H9 (cell line): ENCODE results near the gene GOLGA8T. TPM values are rescaled to one million over a fixed set of nuclear protein-coding genes. Genes with fewer than 3 reads are reported as not detected.
"Not testable (repeated sequence)": the region's sequence is repeated elsewhere in the genome, so short reads cannot be mapped to it uniquely, and the experiment has no call there.

ENCODE experiments used
- DNase-seq: peaks from one replicate; pipeline ENCODE4 v3.0.0-alpha.2; 2017
- H2AFZ ChIP-seq: one replicate; pipeline ENCODE4 v1.6.1; 2013; ENCODE audit warnings: mild to moderate bottlenecking, low read length, control low read depth, moderate library complexity
- H2AK5ac ChIP-seq: 2 replicates; pipeline ENCODE4 v1.6.1; 2013; ENCODE audit warnings: low read length, control low read depth, mixed read lengths; ENCODE audit not compliant: insufficient read length
- H2BK120ac ChIP-seq: one replicate; pipeline ENCODE4 v1.6.1; 2013; ENCODE audit warnings: low read depth, mild to moderate bottlenecking, low read length, control low read depth, inconsistent platforms; ENCODE audit not compliant: poor library complexity, severe bottlenecking
- H2BK12ac ChIP-seq: 2 replicates; pipeline ENCODE4 v1.6.1; 2013; ENCODE audit warnings: low read length, control low read depth, mixed read lengths, low read depth; ENCODE audit not compliant: insufficient read length
- H2BK15ac ChIP-seq: 2 replicates; pipeline ENCODE4 v1.6.1; 2013; ENCODE audit warnings: low read depth, low read length, control low read depth
- H2BK20ac ChIP-seq: one replicate; pipeline ENCODE4 v1.6.1; 2013; ENCODE audit warnings: low read depth, mild to moderate bottlenecking, low read length, control low read depth, inconsistent platforms; ENCODE audit not compliant: poor library complexity, severe bottlenecking
- H2BK5ac ChIP-seq: 2 replicates; pipeline ENCODE4 v1.6.1; 2013; ENCODE audit warnings: low read length, control low read depth, mixed read lengths; ENCODE audit not compliant: insufficient read length
- H3K14ac ChIP-seq: 2 replicates; pipeline ENCODE4 v1.6.1; 2013; ENCODE audit warnings: low read length, control low read depth; ENCODE audit not compliant: insufficient read depth
- H3K18ac ChIP-seq: 2 replicates; pipeline ENCODE4 v1.6.1; 2013; ENCODE audit warnings: low read depth, mild to moderate bottlenecking, mixed read lengths, low read length, control low read depth; ENCODE audit not compliant: insufficient read length
- H3K23ac ChIP-seq: 2 replicates; pipeline ENCODE4 v1.6.1; 2013; ENCODE audit warnings: low read length, control low read depth, mixed read lengths, low read depth; ENCODE audit not compliant: insufficient read length
- H3K23me2 ChIP-seq: 2 replicates; pipeline ENCODE4 v1.6.1; 2013; ENCODE audit warnings: low read depth, mild to moderate bottlenecking, mixed read lengths, low read length, control low read depth; ENCODE audit not compliant: insufficient read length, poor library complexity, severe bottlenecking
- H3K27ac ChIP-seq: 2 replicates; pipeline ENCODE4 v1.5.1; 2013; ENCODE audit warnings: low read length, control low read depth, mixed read lengths, low read depth; ENCODE audit not compliant: insufficient read length
- H3K27me3 ChIP-seq: 2 replicates; pipeline ENCODE4 v1.6.1; 2013; ENCODE audit warnings: low read length, control low read depth, inconsistent platforms; ENCODE audit not compliant: insufficient read depth
- H3K4ac ChIP-seq: 2 replicates; pipeline ENCODE4 v1.6.1; 2013; ENCODE audit warnings: low read depth, mild to moderate bottlenecking, control low read depth, inconsistent platforms, low read length, moderate library complexity
- H3K4me1 ChIP-seq: 2 replicates; pipeline ENCODE4 v1.6.1; 2013; ENCODE audit warnings: low read length, control low read depth, inconsistent platforms; ENCODE audit not compliant: insufficient read depth
- H3K4me2 ChIP-seq: 2 replicates; pipeline ENCODE4 v1.6.1; 2013; ENCODE audit warnings: low read length, control low read depth, mixed read lengths; ENCODE audit not compliant: insufficient read length, insufficient read depth
- H3K56ac ChIP-seq: 2 replicates; pipeline ENCODE4 v1.6.1; 2013; ENCODE audit warnings: low read depth, mild to moderate bottlenecking, mixed read lengths, low read length, control low read depth; ENCODE audit not compliant: insufficient read length
- H3K79me1 ChIP-seq: 2 replicates; pipeline ENCODE4 v1.6.1; 2013; ENCODE audit warnings: low read depth, mild to moderate bottlenecking, moderate library complexity, low read length, control low read depth, inconsistent platforms; ENCODE audit not compliant: insufficient read depth, poor library complexity, severe bottlenecking
- H3K79me2 ChIP-seq: 2 replicates; pipeline ENCODE4 v1.6.1; 2013; ENCODE audit warnings: low read length, control low read depth, inconsistent platforms; ENCODE audit not compliant: insufficient read depth
- H3K9ac ChIP-seq: 2 replicates; pipeline ENCODE4 v1.6.1; 2013; ENCODE audit warnings: low read length, control low read depth, mixed read lengths; ENCODE audit not compliant: insufficient read length; ENCODE audit errors: extremely low read depth
- H3K9me3 ChIP-seq: one replicate; pipeline ENCODE4 v1.6.1; 2013; ENCODE audit warnings: low read depth, low read length, inconsistent platforms; ENCODE audit not compliant: control insufficient read depth
- H3T11ph ChIP-seq: one replicate; pipeline ENCODE4 v1.6.1; 2013; ENCODE audit warnings: mild to moderate bottlenecking, low read length, control low read depth, inconsistent platforms
- H4K20me1 ChIP-seq: one replicate; pipeline ENCODE4 v1.6.1; 2013; ENCODE audit not compliant: control insufficient read depth, insufficient read length, insufficient read depth
- H4K5ac ChIP-seq: 2 replicates; pipeline ENCODE4 v1.6.1; 2013; ENCODE audit warnings: low read depth, mild to moderate bottlenecking, mixed read lengths, low read length, control low read depth; ENCODE audit not compliant: insufficient read length
- H4K8ac ChIP-seq: replicated peaks from 2 replicates; pipeline ENCODE4 v1.6.1; 2013; ENCODE audit warnings: low read length, control low read depth, mixed read lengths, low read depth; ENCODE audit not compliant: insufficient read length
- H4K91ac ChIP-seq: 2 replicates; pipeline ENCODE4 v1.6.1; 2013; ENCODE audit warnings: low read depth, mild to moderate bottlenecking, moderate library complexity, mixed read lengths, low read length, control low read depth; ENCODE audit not compliant: insufficient read length
- H3K27ac Mint-ChIP-seq, 3 experiments: 2 replicates in 2 of 3; 3 replicates in 1 of 3; pipeline ENCODE4 v1.8.0; 2020 to 2021; ENCODE audit warnings: mixed read lengths in 3 of 3, mild to moderate bottlenecking in 1 of 3, moderate library complexity in 1 of 3
- H3K27me3 Mint-ChIP-seq: 2 replicates; pipeline ENCODE4 v1.8.0; 2021; ENCODE audit warnings: low read depth, mild to moderate bottlenecking, moderate library complexity, mixed read lengths
- H3K36me3 Mint-ChIP-seq, 3 experiments: 2 replicates in 2 of 3; 3 replicates in 1 of 3; pipeline ENCODE4 v1.8.0; 2020 to 2021; ENCODE audit warnings: low read depth in 3 of 3, mixed read lengths in 3 of 3; ENCODE audit not compliant: insufficient read depth in 1 of 3
- H3K4me1 Mint-ChIP-seq, 2 experiments: 2 replicates each; pipeline ENCODE4 v1.8.0; 2020; ENCODE audit warnings: mixed read lengths in 2 of 2
- H3K4me3 Mint-ChIP-seq, 2 experiments: 2 replicates in 1 of 2; 3 replicates in 1 of 2; pipeline ENCODE4 v1.8.0; 2020 to 2021; ENCODE audit warnings: mild to moderate bottlenecking in 2 of 2, mixed read lengths in 2 of 2, moderate library complexity in 1 of 2
- H3K9me3 Mint-ChIP-seq, 2 experiments: 2 replicates in 1 of 2; 3 replicates in 1 of 2; pipeline ENCODE4 v1.8.0; 2020; ENCODE audit warnings: mild to moderate bottlenecking in 2 of 2, mixed read lengths in 2 of 2, moderate library complexity in 1 of 2
- WGBS: extraction: QIAGEN DNeasy Blood & Tissue Kit; methylation state at CpG from one replicate; pipeline ENCODE4 v1.1.7; 2013; ENCODE audit warnings: missing lambda C conversion rate, low lambda C conversion rate, mixed read lengths; ENCODE audit not compliant: insufficient read length; ENCODE audit errors: extremely low coverage; 5-methylcytosine and 5-hydroxymethylcytosine counted together
- total RNA-seq: library from RNA; stranded (reverse); gene quantifications from 2 replicates; pipeline ENCODE4 v1.2.1, GENCODE V29; 2021

GOLGA8T gene
- total RNA-seq, 1 experiment from 2014 or later: not detected

- H2BK20ac ChIP-seq, H3K9me3 ChIP-seq, H2BK15ac ChIP-seq, H3K4me1 Mint-ChIP-seq, H3K36me3 Mint-ChIP-seq, H2AK5ac ChIP-seq, H4K5ac ChIP-seq, H3K9me3 Mint-ChIP-seq, H4K20me1 ChIP-seq, DNase-seq, H3K18ac ChIP-seq, H3K9ac ChIP-seq, H3K4me2 ChIP-seq, H2BK12ac ChIP-seq, H3K23me2 ChIP-seq, H2AFZ ChIP-seq, H3K56ac ChIP-seq, H3K27ac Mint-ChIP-seq, H2BK5ac ChIP-seq, H2BK120ac ChIP-seq, H3K27me3 ChIP-seq, H3T11ph ChIP-seq, H3K4ac ChIP-seq, H4K8ac ChIP-seq, H3K23ac ChIP-seq, H3K79me2 ChIP-seq, H4K91ac ChIP-seq, H3K27ac ChIP-seq, H3K4me1 ChIP-seq, H3K14ac ChIP-seq, H3K79me1 ChIP-seq: not testable (repeated sequence)
- no CpG with 5 or more reads among the region's 53 CpGs for WGBS
- peak overlapping the region; percentile 42 to 70; a peak in 3 of 5 replicates for H3K4me3 Mint-ChIP-seq
- peaks cover 26% of the 10 kb centered on the region for H3K27me3 Mint-ChIP-seq
Observed at GRCh38 chr15:30192119-30192745, 57.4 kb downstream of the GOLGA8T start.

GRCh38 chr15:30192892-30193291 lies 58.0 kb downstream of the GOLGA8T start:
- no CpG with 5 or more reads among the region's 9 CpGs for WGBS
- H3K4me2 ChIP-seq: peak overlapping the region; percentile 43
- not testable (repeated sequence) for H2BK20ac ChIP-seq

More at GRCh38 chr15:30192892-30193291, 58.0 kb downstream of the GOLGA8T start:
- not testable (repeated sequence) for H3K23ac ChIP-seq, H3K9me3 ChIP-seq, H2AFZ ChIP-seq, H3K4me3 Mint-ChIP-seq, H3K79me2 ChIP-seq, H3K4me1 Mint-ChIP-seq, H3K36me3 Mint-ChIP-seq, H2BK5ac ChIP-seq, H3K14ac ChIP-seq, H3K9me3 Mint-ChIP-seq, DNase-seq, H3K9ac ChIP-seq, H2AK5ac ChIP-seq, H4K5ac ChIP-seq, H3K27ac Mint-ChIP-seq, H3K4me1 ChIP-seq, H3K18ac ChIP-seq, H3K23me2 ChIP-seq, H4K91ac ChIP-seq, H3K27me3 ChIP-seq, H2BK15ac ChIP-seq, H2BK12ac ChIP-seq, H4K20me1 ChIP-seq, H4K8ac ChIP-seq, H3K79me1 ChIP-seq, H3T11ph ChIP-seq, H3K56ac ChIP-seq, H2BK120ac ChIP-seq, H3K27ac ChIP-seq, H3K4ac ChIP-seq
- H3K27me3 Mint-ChIP-seq: peaks cover 26% of the 10 kb centered on the region
